Measurements from ENCODE around the gene RC3H2.

Gene RC3H2

DNA sequence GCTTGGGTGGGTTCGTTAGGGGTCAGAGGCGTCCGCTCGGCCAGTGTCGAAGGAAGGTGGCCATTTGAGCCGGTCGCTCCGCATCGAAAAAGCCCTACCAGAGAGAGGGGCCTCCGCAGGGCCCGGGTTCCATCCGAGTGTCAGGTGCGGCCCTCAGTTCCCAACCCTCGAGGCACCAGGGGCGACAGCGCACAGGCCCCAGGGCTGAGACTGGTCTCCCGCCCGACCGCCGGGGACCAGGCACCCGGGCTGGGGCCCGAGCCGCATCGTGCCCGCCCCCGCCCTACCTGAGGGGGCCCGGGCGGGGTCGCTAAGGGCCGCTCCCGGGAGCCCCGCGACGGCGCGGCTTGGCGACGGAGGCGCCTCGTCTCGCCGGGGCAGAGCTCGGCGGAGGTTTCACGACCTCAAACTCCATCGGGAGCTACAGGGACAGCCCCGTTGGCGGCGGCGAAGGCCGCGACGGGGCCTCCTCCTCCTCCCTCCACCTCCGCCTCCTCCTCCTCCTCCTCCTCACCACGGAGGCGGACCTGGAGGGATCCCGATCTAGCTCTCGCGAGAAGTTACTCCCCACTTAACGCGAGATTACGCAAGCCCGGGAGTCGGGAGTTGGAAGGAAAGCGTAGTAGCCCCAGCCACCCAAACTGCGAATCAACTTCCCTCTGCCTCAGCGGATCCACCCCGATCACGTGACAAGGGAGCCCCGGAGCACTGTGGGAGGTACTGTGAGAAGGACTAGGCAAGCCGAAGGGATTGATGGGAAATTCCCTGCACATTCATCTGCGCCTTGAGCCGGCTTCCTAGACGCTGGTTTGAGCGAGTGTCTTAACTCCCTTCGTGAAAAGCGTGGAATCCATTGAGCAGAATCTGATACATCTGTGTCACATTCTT lies at the start of gene RC3H2:
Gene RC3H2, minus strand, starts transcription at position 537 of the 888 bp plus-strand sequence. CDS start 7,850 bp downstream, outside the sequence.
- peak; percentile 98 for DNase-seq (ENCODE audit: low spot score)
- Mint-ChIP-seq H3K36me3 (ENCODE audit: low read depth) (peaks cover 10% of the 10 kb centered on the region), H3K27me3 (ENCODE audit: low read depth) (no peaks in the 10 kb centered on the region), H3K4me1 (ENCODE audit: low read depth) (peaks cover 16% of the 10 kb centered on the region), H3K9me3 (no peaks in the 10 kb centered on the region), H3K4me3 (peak within 1 kb of the TSS; percentile 95), H3K27ac (peak within 1 kb of the TSS; percentile 92)

GRCh38 chr9:122954253-122954691 lies 49.1 kb upstream of the RC3H2 start:
- H3K4me3 Mint-ChIP-seq, result no peak overlapping the region
- H3K4me1 Mint-ChIP-seq (ENCODE audit: low read depth), result peaks cover 3% of the 10 kb centered on the region
- no peak for DNase-seq (ENCODE audit: low spot score)
- H3K36me3 Mint-ChIP-seq (ENCODE audit: low read depth), result peaks cover 3% of the 10 kb centered on the region
- H3K27me3 Mint-ChIP-seq (ENCODE audit: low read depth), result no peaks in the 10 kb centered on the region
- no peaks in the 10 kb centered on the region for H3K9me3 Mint-ChIP-seq
- no peak overlapping the region for H3K27ac Mint-ChIP-seq

DNA sequence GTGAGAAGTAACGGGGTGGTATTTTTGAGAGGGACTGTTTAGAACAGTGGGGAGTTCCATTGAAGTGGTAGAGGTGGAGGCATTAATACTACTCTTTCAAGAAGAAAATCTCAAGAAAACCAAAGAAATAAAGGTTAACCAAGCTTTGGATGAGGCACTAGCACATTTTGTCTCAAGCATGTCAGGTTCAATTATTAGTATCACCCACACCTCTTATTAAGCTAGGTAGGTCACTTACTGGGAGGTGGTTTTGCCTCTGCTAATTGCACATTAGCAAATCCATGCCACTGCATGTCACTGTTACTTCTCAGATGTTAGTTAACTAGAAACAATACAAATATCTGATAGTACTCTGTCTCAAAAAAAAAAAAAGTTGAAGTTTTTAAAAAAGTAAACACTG lies 45.9 kb upstream of the RC3H2 start:
- Mint-ChIP-seq H3K27ac (no peak overlapping the region), H3K4me3 (no peak overlapping the region), H3K27me3 (ENCODE audit: low read depth) (no peaks in the 10 kb centered on the region), H3K36me3 (ENCODE audit: low read depth) (no peaks in the 10 kb centered on the region), H3K9me3 (no peaks in the 10 kb centered on the region), H3K4me1 (ENCODE audit: low read depth) (peaks cover 16% of the 10 kb centered on the region)
- no peak for DNase-seq (ENCODE audit: low spot score)

GRCh38 chr9:122950263-122950662 lies 45.1 kb upstream of the RC3H2 start:
- peaks cover 2% of the 10 kb centered on the region for H3K36me3 Mint-ChIP-seq (ENCODE audit: low read depth)
- H3K27ac Mint-ChIP-seq, result no peak overlapping the region
- no peaks in the 10 kb centered on the region for H3K27me3 Mint-ChIP-seq (ENCODE audit: low read depth)
- no peak overlapping the region for H3K4me3 Mint-ChIP-seq
- no peak for DNase-seq (ENCODE audit: low spot score)
- H3K9me3 Mint-ChIP-seq, result no peaks in the 10 kb centered on the region
- H3K4me1 Mint-ChIP-seq (ENCODE audit: low read depth), result peaks cover 24% of the 10 kb centered on the region

- Mint-ChIP-seq H3K27ac (no peak overlapping the region), H3K4me1 (ENCODE audit: low read depth) (peaks cover 24% of the 10 kb centered on the region), H3K36me3 (ENCODE audit: low read depth) (peaks cover 4% of the 10 kb centered on the region), H3K4me3 (no peak overlapping the region), H3K9me3 (no peaks in the 10 kb centered on the region), H3K27me3 (ENCODE audit: low read depth) (no peaks in the 10 kb centered on the region)
- no peak for DNase-seq (ENCODE audit: low spot score)
These were observed 44.5 kb upstream of the RC3H2 start for GRCh38 chr9:122949696-122950095.

DNA sequence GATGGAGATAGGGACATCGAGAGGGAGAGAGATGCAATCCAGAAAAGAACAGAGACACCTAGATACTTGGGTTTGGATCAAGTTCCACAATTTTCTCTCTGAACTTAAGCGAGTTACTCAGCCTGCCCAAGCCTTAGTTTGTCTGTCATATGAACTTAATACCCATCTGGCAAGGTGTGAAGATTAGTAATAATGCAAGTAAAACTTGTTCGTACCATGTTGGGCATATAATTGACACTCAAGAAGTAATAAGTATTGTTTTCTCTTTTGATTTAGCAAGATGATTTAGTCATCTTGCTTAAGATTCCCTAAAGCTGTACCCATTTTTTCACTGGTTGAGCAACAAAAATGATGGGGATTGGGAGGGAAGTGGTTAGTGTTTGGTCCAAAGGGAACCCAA lies 43.2 kb upstream of the RC3H2 start:
- H3K27ac Mint-ChIP-seq, result peak overlapping the region; percentile 49

GRCh38 chr9:122946461-122947005 lies 41.4 kb upstream of the RC3H2 start:
- no peak for DNase-seq (ENCODE audit: low spot score)
- Mint-ChIP-seq H3K4me3 (no peak overlapping the region), H3K27ac (no peak overlapping the region), H3K9me3 (no peaks in the 10 kb centered on the region), H3K36me3 (ENCODE audit: low read depth) (peaks cover 6% of the 10 kb centered on the region), H3K27me3 (ENCODE audit: low read depth) (no peaks in the 10 kb centered on the region), H3K4me1 (ENCODE audit: low read depth) (peaks cover 35% of the 10 kb centered on the region)

More for the DNA sequence above, 43.2 kb upstream of the RC3H2 start:
- DNase-seq (ENCODE audit: low spot score), result no peak
- Mint-ChIP-seq H3K4me1 (ENCODE audit: low read depth) (peaks cover 26% of the 10 kb centered on the region), H3K9me3 (no peaks in the 10 kb centered on the region), H3K27me3 (ENCODE audit: low read depth) (no peaks in the 10 kb centered on the region), H3K36me3 (ENCODE audit: low read depth) (peaks cover 6% of the 10 kb centered on the region), H3K4me3 (no peak overlapping the region)

DNA sequence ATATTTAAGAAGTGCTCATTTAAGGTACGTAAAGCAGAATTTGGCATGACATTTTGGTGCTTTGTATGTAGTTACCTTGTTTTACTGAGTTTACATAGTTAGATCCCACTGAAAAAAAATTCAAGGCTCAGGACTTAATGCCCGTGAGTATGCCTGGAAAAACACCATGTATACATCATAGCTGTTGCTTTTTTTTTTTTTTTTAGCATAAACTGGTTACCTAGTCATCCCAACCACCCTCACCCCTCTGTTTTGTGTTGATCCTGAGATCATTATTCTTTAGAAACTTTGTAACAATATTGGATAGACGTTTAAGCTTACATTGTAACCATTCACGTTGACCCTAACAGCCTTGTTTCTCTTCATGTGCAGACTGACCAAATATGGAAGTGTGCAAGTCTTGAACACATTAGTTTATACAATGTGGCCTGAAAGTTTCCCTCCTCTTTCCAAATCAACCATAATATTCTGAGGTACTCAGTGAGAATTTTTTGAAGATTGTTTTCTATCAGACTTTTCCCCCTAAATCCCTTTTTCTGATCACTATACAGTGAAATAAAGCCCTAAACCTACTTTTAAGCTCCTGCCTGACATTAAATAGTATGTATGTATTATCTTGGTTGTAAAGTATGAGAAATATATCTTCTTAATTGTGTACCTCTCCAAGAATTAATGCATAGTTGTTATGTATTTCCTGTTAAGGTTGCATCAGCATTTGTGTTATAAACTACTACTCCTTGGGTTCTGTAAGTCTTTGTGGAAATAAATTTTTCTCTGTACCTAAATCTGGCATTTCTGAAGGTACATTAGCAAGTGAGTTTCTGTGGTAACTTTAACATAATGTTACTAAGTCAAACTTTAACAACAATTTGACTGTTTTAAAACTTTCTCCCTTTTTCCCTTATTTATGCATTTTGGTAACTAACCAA lies 40.1 kb upstream of the RC3H2 start:
- H3K27ac Mint-ChIP-seq, result peak overlapping the region; percentile 38
- no peak overlapping the region for H3K4me3 Mint-ChIP-seq
- no peak for DNase-seq (ENCODE audit: low spot score)
- H3K4me1 Mint-ChIP-seq (ENCODE audit: low read depth), result peaks cover 41% of the 10 kb centered on the region
- peaks cover 8% of the 10 kb centered on the region for H3K36me3 Mint-ChIP-seq (ENCODE audit: low read depth)
- no peaks in the 10 kb centered on the region for H3K9me3 Mint-ChIP-seq
- no peaks in the 10 kb centered on the region for H3K27me3 Mint-ChIP-seq (ENCODE audit: low read depth)

DNA sequence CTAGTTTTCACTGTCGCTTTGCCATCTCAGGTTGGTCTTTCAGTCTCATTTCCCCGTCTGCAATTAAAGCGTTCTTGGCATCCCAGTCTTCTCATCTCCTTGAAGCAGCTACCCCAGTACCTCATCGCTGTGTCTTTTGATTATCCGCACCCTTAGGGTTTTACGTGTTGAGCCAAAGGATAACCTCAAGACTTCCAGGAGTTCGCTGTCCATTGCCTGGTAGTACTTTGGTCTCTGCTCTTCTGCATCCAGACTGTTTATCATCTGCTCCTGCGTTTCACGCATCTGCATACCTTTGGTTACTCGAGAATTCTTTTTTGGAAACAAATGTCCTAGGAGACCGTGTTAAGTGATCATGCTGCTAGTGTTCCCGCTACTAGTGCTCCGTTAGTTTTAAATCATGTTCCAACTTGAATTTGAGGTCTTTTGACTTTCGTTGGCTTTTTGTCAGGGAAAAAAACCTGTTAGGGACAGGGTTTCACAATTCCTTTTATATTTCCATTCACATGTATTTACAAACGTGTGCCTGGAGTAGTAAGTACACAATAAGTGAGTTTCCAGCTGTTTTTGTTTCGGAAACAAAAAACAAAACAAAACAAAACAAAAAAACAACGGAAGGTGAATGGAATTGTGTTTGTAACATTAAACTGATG lies 36.5 kb upstream of the RC3H2 start:
- Mint-ChIP-seq H3K27ac (peak overlapping the region; percentile 95), H3K27me3 (ENCODE audit: low read depth) (no peaks in the 10 kb centered on the region), H3K9me3 (no peaks in the 10 kb centered on the region), H3K36me3 (ENCODE audit: low read depth) (peaks cover 13% of the 10 kb centered on the region), H3K4me3 (peak overlapping the region; percentile 97), H3K4me1 (ENCODE audit: low read depth) (peaks cover 28% of the 10 kb centered on the region)
- DNase-seq (ENCODE audit: low spot score), result peak; percentile 9

GRCh38 chr9:122940749-122941581 lies 35.8 kb upstream of the RC3H2 start, which contains the start of gene RABGAP1:
TSS of gene RABGAP1 (plus strand) at chr9:122941020. CDS start at chr9:122957060, 16,040 bp downstream.
- no peaks in the 10 kb centered on the region for H3K27me3 Mint-ChIP-seq (ENCODE audit: low read depth)
- peak within 1 kb of the TSS; percentile 97 for H3K4me3 Mint-ChIP-seq
- H3K36me3 Mint-ChIP-seq (ENCODE audit: low read depth), result peaks cover 19% of the 10 kb centered on the region
- H3K27ac Mint-ChIP-seq, result peak within 1 kb of the TSS; percentile 95
- H3K4me1 Mint-ChIP-seq (ENCODE audit: low read depth), result peaks cover 26% of the 10 kb centered on the region
- peak; percentile 97 for DNase-seq (ENCODE audit: low spot score)
- H3K9me3 Mint-ChIP-seq, result no peaks in the 10 kb centered on the region

GRCh38 chr9:122940454-122940748 lies 35.2 kb upstream of the RC3H2 start:
- no peaks in the 10 kb centered on the region for H3K27me3 Mint-ChIP-seq (ENCODE audit: low read depth)
- DNase-seq (ENCODE audit: low spot score), result no peak

DNA sequence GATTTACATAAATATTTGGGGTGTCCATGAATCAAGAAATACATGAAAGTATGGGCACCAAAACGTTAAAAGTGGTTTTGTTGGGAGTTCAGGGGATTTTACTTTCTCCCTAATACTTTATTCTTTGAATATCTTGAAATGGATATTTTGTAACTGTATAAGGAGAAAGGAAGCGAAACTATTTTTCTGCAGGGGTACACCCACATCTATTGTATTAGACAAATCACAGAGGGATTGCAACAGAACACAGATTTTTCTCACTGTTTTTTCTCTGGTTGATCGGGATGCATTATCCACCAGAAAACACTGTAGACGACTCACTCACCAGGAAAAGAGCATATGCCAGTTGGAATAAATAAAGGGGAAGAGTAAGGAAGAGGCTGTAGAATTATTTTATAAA lies 34.4 kb upstream of the RC3H2 start:
- H3K36me3 Mint-ChIP-seq (ENCODE audit: low read depth), result peaks cover 18% of the 10 kb centered on the region
- no peak for DNase-seq (ENCODE audit: low spot score)
- peaks cover 22% of the 10 kb centered on the region for H3K4me1 Mint-ChIP-seq (ENCODE audit: low read depth)
- H3K27ac Mint-ChIP-seq, result peak overlapping the region; percentile 63
- H3K9me3 Mint-ChIP-seq, result no peaks in the 10 kb centered on the region
- no peaks in the 10 kb centered on the region for H3K27me3 Mint-ChIP-seq (ENCODE audit: low read depth)
- H3K4me3 Mint-ChIP-seq, result peak overlapping the region; percentile 43

More at GRCh38 chr9:122940454-122940748, 35.2 kb upstream of the RC3H2 start:
- no peaks in the 10 kb centered on the region for H3K9me3 Mint-ChIP-seq
- peak overlapping the region; percentile 87 for H3K27ac Mint-ChIP-seq
- peaks cover 20% of the 10 kb centered on the region for H3K4me1 Mint-ChIP-seq (ENCODE audit: low read depth)
- peak overlapping the region; percentile 97 for H3K4me3 Mint-ChIP-seq
- peaks cover 19% of the 10 kb centered on the region for H3K36me3 Mint-ChIP-seq (ENCODE audit: low read depth)

DNA sequence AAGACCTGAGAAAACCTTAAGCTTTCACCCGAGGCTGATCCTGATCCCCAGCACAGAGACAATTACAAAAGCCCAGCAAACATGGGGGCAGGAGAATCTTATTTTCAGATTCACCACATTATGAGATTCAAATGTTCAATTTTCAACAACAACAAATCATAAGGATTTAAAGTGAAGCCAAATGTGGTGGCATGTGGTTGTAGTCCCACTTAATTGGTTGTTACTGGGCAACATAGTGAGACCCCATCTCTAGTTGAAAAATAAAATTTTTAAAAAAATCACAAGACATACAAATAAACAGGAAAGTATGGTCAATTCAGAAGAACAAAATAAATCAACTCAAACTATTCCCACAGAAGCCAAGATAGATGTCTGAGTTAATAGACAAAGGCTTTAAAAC lies 31.7 kb upstream of the RC3H2 start:
- Mint-ChIP-seq H3K4me3 (no peak overlapping the region), H3K27ac (no peak overlapping the region), H3K4me1 (ENCODE audit: low read depth) (peaks cover 21% of the 10 kb centered on the region), H3K27me3 (ENCODE audit: low read depth) (no peaks in the 10 kb centered on the region), H3K36me3 (ENCODE audit: low read depth) (peaks cover 16% of the 10 kb centered on the region), H3K9me3 (no peaks in the 10 kb centered on the region)
- DNase-seq (ENCODE audit: low spot score), result no peak
